GM19467 (cell line): ENCODE data around the gene TNPO3.

Experiments
- ATAC-seq: cut with Tn5 transposase; IDR thresholded peaks from one replicate; pipeline ENCODE4 v1.9.1; 2021; ENCODE audit warnings: mild to moderate bottlenecking, moderate library complexity; ENCODE audit not compliant: unreplicated experiment

TNPO3 gene

GRCh38 chr7:128911423-128912031 lies 143.4 kb downstream of the TNPO3 start:
- no peak for ATAC-seq

GRCh38 chr7:128910569-128910945 lies 144.4 kb downstream of the TNPO3 start, which contains the start of gene KCP:
TSS of gene KCP (minus strand) at chr7:128910709. CDS start at chr7:128910676, 33 bp downstream.
- no peak for ATAC-seq

GRCh38 chr7:128909625-128910568 lies 145.0 kb downstream of the TNPO3 start:
- no peak for ATAC-seq

- ATAC-seq = no peak
Observed at GRCh38 chr7:128908750-128909624, 145.9 kb downstream of the TNPO3 start.

GRCh38 chr7:128906766-128907559 lies 147.9 kb downstream of the TNPO3 start:
- ATAC-seq = no peak

- ATAC-seq = no peak
Observed at GRCh38 chr7:128906001-128906765, 148.7 kb downstream of the TNPO3 start.

GRCh38 chr7:128904381-128905197 lies 150.3 kb downstream of the TNPO3 start:
- no peak for ATAC-seq
